ENCODE results near the gene P3R3URF. TPM values are rescaled to one million over a fixed set of nuclear protein-coding genes. Genes with fewer than 3 reads are reported as not detected.

P3R3URF gene
- total and polyA plus RNA-seq, 2 donors (not counting 3 experiments of a cell fraction or from before 2014, with no cell fraction given): not detected

GRCh38 chr1:46221749-46222148 is 45.5 kb upstream of the P3R3URF start:
- Histone ChIP-seq H3K4me1 (ENCODE audit: control insufficient read depth, extremely low read depth, insufficient read depth, low read length) (peaks cover 2% of the 10 kb centered on the region), H3K79me2 (ENCODE audit: control insufficient read depth, insufficient read depth, low read length) (no peaks in the 10 kb centered on the region), H3K27ac (ENCODE audit: insufficient read depth, low read depth, low read length) (no peak overlapping the region), H2AFZ (ENCODE audit: low read depth, low read length) (no peak overlapping the region), H4K20me1 (replicated peaks; ENCODE audit: control insufficient read depth, extremely low read depth, insufficient read depth, low read length) (no peaks in the 10 kb centered on the region), H3K4me3 (replicated peaks in 1 of 3; ENCODE audit: insufficient read depth in 1 of 3, low read depth in 1 of 3, low read length in 3 of 3) (no peak overlapping the region), H3K27me3 (ENCODE audit: control insufficient read depth in 2 of 2, insufficient read depth in 2 of 2, low read length in 2 of 2) (no peaks in the 10 kb centered on the region), H3K4me2 (ENCODE audit: insufficient read depth, low read length) (no peak overlapping the region), H3K36me3 (ENCODE audit: control insufficient read depth in 2 of 2, extremely low read depth in 1 of 2, insufficient read depth in 2 of 2, low read length in 2 of 2) (no peaks in the 10 kb centered on the region), H3K9ac (replicated peaks; ENCODE audit: extremely low read depth, insufficient read depth, low read length) (no peak overlapping the region), H3K9me1 (replicated peaks; ENCODE audit: control insufficient read depth, extremely low read depth, insufficient read depth, low read length) (no peaks in the 10 kb centered on the region), H3K9me3 (replicated peaks; ENCODE audit: control insufficient read depth, insufficient read depth, low read length) (no peaks in the 10 kb centered on the region)
- CTCF ChIA-PET: interaction anchor here (1.0 to 4.5 kb wide), 4 partner anchors 37 to 185 kb away, joined by 3 to 146 read pairs (median 4); no protein-coding TSS in a partner anchor
- dilution Hi-C loops (cut with MboI; ENCODE audit: extremely low pct_ligation_motif_present, low sequenced_read_pairs): no loop called here
- FAIRE-seq: no peak
- no peak for DNase-seq (ENCODE audit: low read depth, low spot score)
- POLR2A ChIA-PET: no interaction called here
- no TSS peak for BruUV-seq (replicated peaks)
- intact Hi-C loops (cut with micrococcal nuclease): loop anchor here (5.0 to 10.0 kb wide), 2 partner anchors 329 to 537 kb away; partner anchors contain the start of genes GPBP1L1 and TMEM69
- no peak for TF ChIP-seq MYC (IDR thresholded peaks at IDR 0.05; ENCODE audit: low read depth, low read length)
- TF ChIP-seq, protein P1, sequence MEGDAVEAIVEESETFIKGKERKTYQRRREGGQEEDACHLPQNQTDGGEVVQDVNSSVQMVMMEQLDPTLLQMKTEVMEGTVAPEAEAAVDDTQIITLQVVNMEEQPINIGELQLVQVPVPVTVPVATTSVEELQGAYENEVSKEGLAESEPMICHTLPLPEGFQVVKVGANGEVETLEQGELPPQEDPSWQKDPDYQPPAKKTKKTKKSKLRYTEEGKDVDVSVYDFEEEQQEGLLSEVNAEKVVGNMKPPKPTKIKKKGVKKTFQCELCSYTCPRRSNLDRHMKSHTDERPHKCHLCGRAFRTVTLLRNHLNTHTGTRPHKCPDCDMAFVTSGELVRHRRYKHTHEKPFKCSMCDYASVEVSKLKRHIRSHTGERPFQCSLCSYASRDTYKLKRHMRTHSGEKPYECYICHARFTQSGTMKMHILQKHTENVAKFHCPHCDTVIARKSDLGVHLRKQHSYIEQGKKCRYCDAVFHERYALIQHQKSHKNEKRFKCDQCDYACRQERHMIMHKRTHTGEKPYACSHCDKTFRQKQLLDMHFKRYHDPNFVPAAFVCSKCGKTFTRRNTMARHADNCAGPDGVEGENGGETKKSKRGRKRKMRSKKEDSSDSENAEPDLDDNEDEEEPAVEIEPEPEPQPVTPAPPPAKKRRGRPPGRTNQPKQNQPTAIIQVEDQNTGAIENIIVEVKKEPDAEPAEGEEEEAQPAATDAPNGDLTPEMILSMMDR (IDR thresholded peaks at IDR 0.05; ENCODE audit: extremely low read depth in 1 of 2, insufficient read depth in 1 of 2, low read depth in 1 of 2, low read length in 2 of 2): no peak
- TF ChIP-seq FOS (IDR thresholded peaks at IDR 0.05; ENCODE audit: borderline replicate concordance, insufficient read depth, low read length): no peak
- no peak for TF ChIP-seq MAX (IDR thresholded peaks at IDR 0.05; ENCODE audit: insufficient read depth, insufficient read length)

- POLR2A ChIA-PET: no interaction called here
- dilution Hi-C loops (cut with MboI; ENCODE audit: extremely low pct_ligation_motif_present, low sequenced_read_pairs): no loop called here
Observed at GRCh38 chr1:46220808-46221207, 44.5 kb upstream of the P3R3URF start.

More at GRCh38 chr1:46220808-46221207, 44.5 kb upstream of the P3R3URF start:
- intact Hi-C loops (cut with micrococcal nuclease): loop anchor here (5.0 to 10.0 kb wide), 2 partner anchors 329 to 536 kb away; partner anchors contain the start of genes GPBP1L1 and TMEM69
- H3K79me2 ChIP-seq (ENCODE audit: control insufficient read depth, insufficient read depth, low read length): no peaks in the 10 kb centered on the region
- no peaks in the 10 kb centered on the region for H4K20me1 ChIP-seq (replicated peaks; ENCODE audit: control insufficient read depth, extremely low read depth, insufficient read depth, low read length)
- no peaks in the 10 kb centered on the region for H3K36me3 ChIP-seq (ENCODE audit: control insufficient read depth in 2 of 2, extremely low read depth in 1 of 2, insufficient read depth in 2 of 2, low read length in 2 of 2)
- no peak overlapping the region for H3K4me2 ChIP-seq (ENCODE audit: insufficient read depth, low read length)
- no peak overlapping the region for H3K4me3 ChIP-seq (replicated peaks in 1 of 3; ENCODE audit: insufficient read depth in 1 of 3, low read depth in 1 of 3, low read length in 3 of 3)
- peaks cover 2% of the 10 kb centered on the region for H3K4me1 ChIP-seq (ENCODE audit: control insufficient read depth, extremely low read depth, insufficient read depth, low read length)
- CTCF ChIA-PET: no interaction called here
- no peaks in the 10 kb centered on the region for H3K9me1 ChIP-seq (replicated peaks; ENCODE audit: control insufficient read depth, extremely low read depth, insufficient read depth, low read length)
- BruUV-seq (replicated peaks): no TSS peak
- TF ChIP-seq MAX (IDR thresholded peaks at IDR 0.05; ENCODE audit: insufficient read depth, insufficient read length) (no peak), POLR2A (IDR thresholded peaks at IDR 0.05; ENCODE audit: low read depth, low read length) (no peak), MYC (IDR thresholded peaks at IDR 0.05; ENCODE audit: low read depth, low read length) (no peak), POLR2AphosphoS5 (IDR thresholded peaks at IDR 0.05; ENCODE audit: insufficient read depth, low read depth, low read length) (no peak), JUN (IDR thresholded peaks at IDR 0.05; ENCODE audit: borderline replicate concordance, insufficient read depth, insufficient read length, low read depth) (no peak), EZH2 (IDR thresholded peaks at IDR 0.05; ENCODE audit: borderline replicate concordance, low read depth, low read length, severe bottlenecking) (no peak)
- DNase-seq (ENCODE audit: low read depth, low spot score) (no peak), FAIRE-seq (no peak)
- no peak overlapping the region for H3K9ac ChIP-seq (replicated peaks; ENCODE audit: extremely low read depth, insufficient read depth, low read length)
- no peaks in the 10 kb centered on the region for H3K27me3 ChIP-seq (ENCODE audit: control insufficient read depth in 2 of 2, insufficient read depth in 2 of 2, low read length in 2 of 2)
- no peaks in the 10 kb centered on the region for H3K9me3 ChIP-seq (replicated peaks; ENCODE audit: control insufficient read depth, insufficient read depth, low read length)
- H2AFZ ChIP-seq (ENCODE audit: low read depth, low read length): no peak overlapping the region
- H3K27ac ChIP-seq (ENCODE audit: insufficient read depth, low read depth, low read length): no peak overlapping the region
